H1 (cell line): ENCODE results near the gene SLC25A22. TPM values are rescaled to one million over a fixed set of nuclear protein-coding genes. Genes with fewer than 3 reads are reported as not detected.

Source experiments
- CREB1 ChIP-seq: IDR thresholded peaks from 2 replicates; pipeline ENCODE4 v1.6.1; 2012; ENCODE audit warnings: inconsistent platforms
- JUN ChIP-seq: IDR thresholded peaks from 2 replicates; pipeline ENCODE4 v1.6.1; 2011; ENCODE audit warnings: low read depth, mild to moderate bottlenecking, improper control_type of control experiment, low read length
- KDM1A ChIP-seq: fragments of 200-600, 300-600 bp; sonication (generic); IDR thresholded peaks from 2 replicates; pipeline ENCODE4 v1.7.1; 2016; ENCODE audit warnings: mild to moderate bottlenecking, low read length, borderline replicate concordance
- RNF2 ChIP-seq: fragments of 200-900, 300-1000 bp; sonication (generic); IDR thresholded peaks from 2 replicates; pipeline ENCODE4 v1.7.1; 2016; ENCODE audit warnings: borderline replicate concordance, low read depth, mild to moderate bottlenecking, antibody characterized with exemption, low read length; ENCODE audit not compliant: poor library complexity, severe bottlenecking; ENCODE audit errors: missing control alignments
- SP2 ChIP-seq: IDR thresholded peaks from 2 replicates; pipeline ENCODE4 v1.6.1; 2012; ENCODE audit warnings: mild to moderate bottlenecking, low read length, inconsistent platforms
- SRF ChIP-seq: IDR thresholded peaks from 2 replicates; pipeline ENCODE4 v1.6.1; 2011; ENCODE audit warnings: mild to moderate bottlenecking, low read depth, low read length, moderate library complexity
- polyA plus RNA-seq, 7 experiments: library from polyadenylated mRNA; depleted of rRNA in 3 of 7; stranded (reverse) in 5 of 7; unstranded in 2 of 7; fragments of >200 nt in 5 of 7; fragments of 200-250 nt in 2 of 7; gene quantifications; 1 replicate in 5 of 7; 2 replicates in 1 of 7; 4 replicates in 1 of 7; pipeline versions ENCODE4 v1.2.1 to v1.2.3, GENCODE V29; 2011 to 2013; ENCODE audit warnings: missing spikeins in 2 of 7, mixed read lengths in 2 of 7
- total RNA-seq: library from RNA; stranded (reverse); fragmentation: NEBNext Ultra II Directional; extraction: Animal tissue kit (Norgen Biotek cat#: 25700); gene quantifications from 2 replicates; pipeline ENCODE4 v1.2.1, GENCODE V29; 2021
- TF ChIP-seq, protein P1 (sequence below), 3 experiments: IDR thresholded peaks; 1 replicate in 2 of 3; 2 replicates in 1 of 3; pipeline versions ENCODE4 v1.5.1 to v1.6.1; 2011; ENCODE audit warnings: low read length in 3 of 3, mild to moderate bottlenecking in 3 of 3, inconsistent platforms in 2 of 3, low read depth in 1 of 3, moderate library complexity in 1 of 3; ENCODE audit not compliant: insufficient read depth in 1 of 3; ENCODE audit errors: control extremely low read depth in 1 of 3

Gene SLC25A22
- total and polyA plus RNA-seq, 2 of the 8 experiments (the other 6 are each of a cell fraction or from before 2014, with no cell fraction given), result 31.5 to 48.0 TPM

- TF ChIP-seq, protein P1, sequence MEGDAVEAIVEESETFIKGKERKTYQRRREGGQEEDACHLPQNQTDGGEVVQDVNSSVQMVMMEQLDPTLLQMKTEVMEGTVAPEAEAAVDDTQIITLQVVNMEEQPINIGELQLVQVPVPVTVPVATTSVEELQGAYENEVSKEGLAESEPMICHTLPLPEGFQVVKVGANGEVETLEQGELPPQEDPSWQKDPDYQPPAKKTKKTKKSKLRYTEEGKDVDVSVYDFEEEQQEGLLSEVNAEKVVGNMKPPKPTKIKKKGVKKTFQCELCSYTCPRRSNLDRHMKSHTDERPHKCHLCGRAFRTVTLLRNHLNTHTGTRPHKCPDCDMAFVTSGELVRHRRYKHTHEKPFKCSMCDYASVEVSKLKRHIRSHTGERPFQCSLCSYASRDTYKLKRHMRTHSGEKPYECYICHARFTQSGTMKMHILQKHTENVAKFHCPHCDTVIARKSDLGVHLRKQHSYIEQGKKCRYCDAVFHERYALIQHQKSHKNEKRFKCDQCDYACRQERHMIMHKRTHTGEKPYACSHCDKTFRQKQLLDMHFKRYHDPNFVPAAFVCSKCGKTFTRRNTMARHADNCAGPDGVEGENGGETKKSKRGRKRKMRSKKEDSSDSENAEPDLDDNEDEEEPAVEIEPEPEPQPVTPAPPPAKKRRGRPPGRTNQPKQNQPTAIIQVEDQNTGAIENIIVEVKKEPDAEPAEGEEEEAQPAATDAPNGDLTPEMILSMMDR (IDR thresholded peaks at IDR 0.05; ENCODE audit: control extremely low read depth in 1 of 3, insufficient read depth in 1 of 3, low read depth in 1 of 3, low read length in 3 of 3), result no peak
- TF ChIP-seq CREB1 (no peak), SRF (no peak), JUN (no peak), KDM1A (no peak), SP2 (no peak), RNF2 (no peak)
- TF ChIP-seq, all 59 proteins: peak for 0
Measured at GRCh38 chr11:771617-772204, 26.4 kb downstream of the SLC25A22 start (continued).
